IMR-90 (cell line): ENCODE data around the gene RNF123. TPM values are rescaled to one million over a fixed set of nuclear protein-coding genes. Genes with fewer than 3 reads are reported as not detected.

Experiments used
- ATAC-seq: fragments of 200-7000 bp; cut with Tn5 transposase; 2 replicates; pipeline ENCODE4 v1.9.1; 2020; ENCODE audit warnings: low read depth, mild to moderate bottlenecking, moderate library complexity
- BruUV-seq: library from RNA; stranded (reverse); fragments of 400-500 nt; replicated peaks from 2 replicates; lab custom pipeline; 2021; lab: Mats Ljungman, UMichigan
- CTCF ChIA-PET: fragments of 300-600 bp; formaldehyde crosslinking; extraction: SDS; loops from one replicate; lab custom pipeline; 2021; ENCODE audit warnings: antibody characterized with exemption; lab: Yijun Ruan, JAX
- POLR2A ChIA-PET: fragments of 300-600 bp; sonication (Branson Sonifier 250); formaldehyde crosslinking; loops from one replicate; lab custom pipeline; 2022; ENCODE audit warnings: antibody characterized with exemption; ENCODE audit not compliant: unreplicated experiment; lab: Charles Lee
- DNase-seq: peaks from one replicate; pipeline ENCODE4 v3.0.0; 2013
- H2AFZ ChIP-seq: replicated peaks from 2 replicates; pipeline ENCODE3; 2013; ENCODE audit warnings: low read length, mild to moderate bottlenecking; ENCODE audit not compliant: poor library complexity
- H2AK5ac ChIP-seq: 2 replicates; pipeline ENCODE4 v1.6.1; 2013; ENCODE audit warnings: low read depth, low read length, inconsistent platforms
- H2AK9ac ChIP-seq: replicated peaks from 2 replicates; pipeline ENCODE3; 2013; ENCODE audit warnings: mild to moderate bottlenecking, low read depth, low read length, moderate library complexity; ENCODE audit not compliant: poor library complexity
- H2BK120ac ChIP-seq: 2 replicates; pipeline ENCODE4 v1.6.1; 2013; ENCODE audit warnings: low read depth, low read length, inconsistent platforms
- H2BK15ac ChIP-seq: 3 replicates; pipeline ENCODE4 v1.6.1; 2013; ENCODE audit warnings: low read depth, low read length, inconsistent platforms
- H2BK20ac ChIP-seq: 2 replicates; pipeline ENCODE4 v1.6.1; 2013; ENCODE audit warnings: low read depth, mild to moderate bottlenecking, inconsistent platforms, low read length, moderate library complexity
- H2BK5ac ChIP-seq: 2 replicates; pipeline ENCODE4 v1.6.1; 2013; ENCODE audit warnings: mild to moderate bottlenecking, low read depth, low read length, inconsistent platforms; ENCODE audit not compliant: poor library complexity, severe bottlenecking
- H3K14ac ChIP-seq: replicated peaks from 2 replicates; pipeline ENCODE4 v1.6.1; 2013; ENCODE audit warnings: low read depth, low read length, inconsistent platforms
- H3K18ac ChIP-seq: 2 replicates; pipeline ENCODE4 v1.6.1; 2013; ENCODE audit warnings: low read depth, low read length, control low read depth
- H3K23ac ChIP-seq: 2 replicates; pipeline ENCODE4 v1.6.1; 2013; ENCODE audit warnings: low read depth, low read length, inconsistent platforms
- H3K27ac ChIP-seq: 2 replicates; pipeline ENCODE4 v1.5.1; 2013; ENCODE audit warnings: mild to moderate bottlenecking, control low read depth, low read length; ENCODE audit not compliant: insufficient read depth
- H3K27me3 ChIP-seq: 2 replicates; pipeline ENCODE4 v1.6.1; 2013; ENCODE audit warnings: low read length; ENCODE audit not compliant: control insufficient read depth, insufficient read depth
- H3K36me3 ChIP-seq: 2 replicates; pipeline ENCODE4 v1.6.1; 2013; ENCODE audit warnings: low read length, mixed read lengths; ENCODE audit not compliant: control insufficient read depth, insufficient read depth
- H3K4ac ChIP-seq: 2 replicates; pipeline ENCODE4 v1.6.1; 2013; ENCODE audit warnings: low read depth, low read length, inconsistent platforms
- H3K4me1 ChIP-seq: 2 replicates; pipeline ENCODE4 v1.6.1; 2013; ENCODE audit warnings: low read length, mixed read lengths; ENCODE audit not compliant: control insufficient read depth, insufficient read depth
- H3K4me2 ChIP-seq: 2 replicates; pipeline ENCODE4 v1.6.1; 2013; ENCODE audit warnings: low read depth, mild to moderate bottlenecking, control low read depth, low read length, moderate library complexity
- H3K4me3 ChIP-seq: 2 replicates; pipeline ENCODE4 v1.5.1; 2013; ENCODE audit warnings: low read depth, mild to moderate bottlenecking, control low read depth, low read length, moderate library complexity; ENCODE audit not compliant: insufficient read depth
- H3K56ac ChIP-seq: 2 replicates; pipeline ENCODE4 v1.6.1; 2013; ENCODE audit warnings: low read length, inconsistent platforms; ENCODE audit not compliant: insufficient read depth; ENCODE audit errors: extremely low read depth
- H3K79me1 ChIP-seq, 2 experiments: 2 replicates each; pipeline ENCODE4 v1.6.1; 2013; ENCODE audit warnings: low read length in 2 of 2, inconsistent platforms in 1 of 2, low read depth in 1 of 2
- H3K9ac ChIP-seq: 2 replicates; pipeline ENCODE4 v1.6.1; 2013; ENCODE audit warnings: low read depth, low read length, control low read depth
- H3K9me1 ChIP-seq: 2 replicates; pipeline ENCODE4 v1.6.1; 2013; ENCODE audit warnings: low read length, inconsistent platforms; ENCODE audit not compliant: insufficient read depth
- H3K9me3 ChIP-seq: 2 replicates; pipeline ENCODE4 v1.6.1; 2013; ENCODE audit warnings: low read length; ENCODE audit not compliant: control insufficient read depth, insufficient read depth
- H4K20me1 ChIP-seq: 2 replicates; pipeline ENCODE4 v1.6.1; 2013; ENCODE audit warnings: low read length, inconsistent platforms; ENCODE audit not compliant: insufficient read depth
- H4K5ac ChIP-seq: 2 replicates; pipeline ENCODE4 v1.6.1; 2013; ENCODE audit warnings: mild to moderate bottlenecking, low read depth, low read length, control low read depth
- H4K8ac ChIP-seq, 2 experiments: 2 replicates each; pipeline ENCODE4 v1.6.1; 2013; ENCODE audit warnings: low read depth in 2 of 2, low read length in 2 of 2, control low read depth in 1 of 2, inconsistent platforms in 1 of 2
- H4K91ac ChIP-seq: 2 replicates; pipeline ENCODE4 v1.6.1; 2013; ENCODE audit warnings: low read depth, low read length, inconsistent platforms; ENCODE audit not compliant: insufficient read depth
- BHLHE40 ChIP-seq: fragments of 150-350 bp; IDR thresholded peaks from 2 replicates; pipeline ENCODE4 v1.6.1; 2016; ENCODE audit warnings: mild to moderate bottlenecking, low read depth, low read length
- CEBPB ChIP-seq: IDR thresholded peaks from 2 replicates; pipeline ENCODE4 v1.6.1; 2012; ENCODE audit warnings: low read depth, low read length, improper control_type of control experiment
- CHD1 ChIP-seq: IDR thresholded peaks from 2 replicates; pipeline ENCODE4 v1.6.1; 2012; ENCODE audit warnings: low read depth, low read length, improper control_type of control experiment
- MAFK ChIP-seq: IDR thresholded peaks from 2 replicates; pipeline ENCODE4 v1.6.1; 2012; ENCODE audit warnings: low read depth, low read length, improper control_type of control experiment
- NFE2L2 ChIP-seq: fragments of 150-350 bp; IDR thresholded peaks from 2 replicates; pipeline ENCODE4 v1.6.1; 2016; ENCODE audit warnings: low read depth, mild to moderate bottlenecking, low read length
- RAD21 ChIP-seq: IDR thresholded peaks from 2 replicates; pipeline ENCODE4 v1.6.1; 2012; ENCODE audit warnings: low read length, improper control_type of control experiment
- WGBS, 2 experiments: methylation state at CpG; one replicate each; pipeline versions ENCODE4 v1.1.5 to v1.1.7; 2013; ENCODE audit warnings: missing lambda C conversion rate in 2 of 2; ENCODE audit not compliant: insufficient read length in 1 of 2; ENCODE audit errors: extremely low coverage in 2 of 2; 5-methylcytosine and 5-hydroxymethylcytosine counted together
- dilution Hi-C: fragments of 300-500 bp; cut with HindIII; formaldehyde crosslinking; loops from one replicate; pipeline ENCODE4 v1.14.3; 2018; ENCODE audit warnings: low sequenced_read_pairs; ENCODE audit not compliant: unreplicated experiment
- in situ Hi-C: fragments of 300-500 bp; cut with MboI; formaldehyde crosslinking; loops from 3 replicates; pipeline ENCODE4 v1.14.3; 2019; ENCODE audit warnings: low sequenced_read_pairs, inconsistent platforms, mixed read lengths
- intact Hi-C: fragments of 100-400 bp; cut with micrococcal nuclease; formaldehyde crosslinking; loops from 2 replicates; pipeline ENCODE4 v1.10.0; 2022
- polyA plus RNA-seq, 3 experiments: library from polyadenylated mRNA; depleted of rRNA; stranded (reverse); fragments of >200 nt; gene quantifications; 2 replicates each; pipeline ENCODE4 v1.2.3, GENCODE V29; 2012; ENCODE audit warnings: low replicate concordance in 1 of 3
- total RNA-seq: library from RNA; depleted of rRNA; stranded (reverse); fragments of >200 nt; gene quantifications from 2 replicates; pipeline ENCODE4 v1.2.3, GENCODE V29; 2012
- TF ChIP-seq, protein P1 (sequence below): conservative IDR thresholded peaks from 2 replicates; pipeline ENCODE4 v1.5.1; 2012; ENCODE audit warnings: mild to moderate bottlenecking, low read depth, low read length, improper control_type of control experiment
- TF ChIP-seq, protein P2 (sequence below): fragments of 150-350 bp; IDR thresholded peaks from 2 replicates; pipeline ENCODE4 v1.6.1; 2017; ENCODE audit warnings: mild to moderate bottlenecking, antibody characterized with exemption, low read length, low read depth

Gene RNF123
- total and polyA plus RNA-seq, 2 of the 4 experiments (the other 2 are of a cell fraction), result 13.4 to 37.7 TPM

DNA sequence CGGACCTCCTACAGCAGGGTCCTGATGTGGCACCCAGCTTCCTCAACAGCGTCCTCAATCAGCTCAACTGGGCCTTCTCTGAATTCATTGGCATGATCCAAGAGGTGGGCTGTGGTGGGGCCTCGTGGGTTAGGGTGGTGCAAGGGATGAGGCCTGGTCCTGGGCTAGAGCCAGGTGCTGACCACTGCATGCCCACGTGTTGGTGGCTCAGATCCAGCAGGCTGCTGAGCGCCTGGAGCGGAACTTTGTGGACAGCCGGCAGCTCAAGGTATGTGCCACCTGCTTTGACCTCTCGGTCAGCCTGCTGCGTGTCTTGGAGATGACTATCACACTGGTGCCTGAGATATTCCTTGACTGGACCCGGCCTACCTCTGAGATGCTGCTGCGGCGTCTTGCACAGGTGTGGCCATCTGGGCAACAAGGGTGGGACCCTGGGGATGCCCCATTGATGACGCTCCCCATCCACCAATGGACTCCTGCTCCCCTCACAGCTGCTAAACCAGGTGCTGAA lies 26.3 kb downstream of the RNF123 start:
- no peak overlapping the region for H2AK5ac ChIP-seq
- no peak overlapping the region for H2AK9ac ChIP-seq
- TF ChIP-seq NFE2L2 (no peak), MAFK (no peak), CEBPB (no peak), RAD21 (no peak), BHLHE40 (no peak), CHD1 (no peak)
- TF ChIP-seq, protein P1, sequence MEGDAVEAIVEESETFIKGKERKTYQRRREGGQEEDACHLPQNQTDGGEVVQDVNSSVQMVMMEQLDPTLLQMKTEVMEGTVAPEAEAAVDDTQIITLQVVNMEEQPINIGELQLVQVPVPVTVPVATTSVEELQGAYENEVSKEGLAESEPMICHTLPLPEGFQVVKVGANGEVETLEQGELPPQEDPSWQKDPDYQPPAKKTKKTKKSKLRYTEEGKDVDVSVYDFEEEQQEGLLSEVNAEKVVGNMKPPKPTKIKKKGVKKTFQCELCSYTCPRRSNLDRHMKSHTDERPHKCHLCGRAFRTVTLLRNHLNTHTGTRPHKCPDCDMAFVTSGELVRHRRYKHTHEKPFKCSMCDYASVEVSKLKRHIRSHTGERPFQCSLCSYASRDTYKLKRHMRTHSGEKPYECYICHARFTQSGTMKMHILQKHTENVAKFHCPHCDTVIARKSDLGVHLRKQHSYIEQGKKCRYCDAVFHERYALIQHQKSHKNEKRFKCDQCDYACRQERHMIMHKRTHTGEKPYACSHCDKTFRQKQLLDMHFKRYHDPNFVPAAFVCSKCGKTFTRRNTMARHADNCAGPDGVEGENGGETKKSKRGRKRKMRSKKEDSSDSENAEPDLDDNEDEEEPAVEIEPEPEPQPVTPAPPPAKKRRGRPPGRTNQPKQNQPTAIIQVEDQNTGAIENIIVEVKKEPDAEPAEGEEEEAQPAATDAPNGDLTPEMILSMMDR, result no peak
- TF ChIP-seq, protein P2, sequence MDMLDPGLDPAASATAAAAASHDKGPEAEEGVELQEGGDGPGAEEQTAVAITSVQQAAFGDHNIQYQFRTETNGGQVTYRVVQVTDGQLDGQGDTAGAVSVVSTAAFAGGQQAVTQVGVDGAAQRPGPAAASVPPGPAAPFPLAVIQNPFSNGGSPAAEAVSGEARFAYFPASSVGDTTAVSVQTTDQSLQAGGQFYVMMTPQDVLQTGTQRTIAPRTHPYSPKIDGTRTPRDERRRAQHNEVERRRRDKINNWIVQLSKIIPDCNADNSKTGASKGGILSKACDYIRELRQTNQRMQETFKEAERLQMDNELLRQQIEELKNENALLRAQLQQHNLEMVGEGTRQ, result no peak
- H3K9me3 ChIP-seq, result no peaks in the 10 kb centered on the region
- no peak overlapping the region for H2AFZ ChIP-seq
- peaks cover 12% of the 10 kb centered on the region; the same call in 1 of the 2 replicates for H3K36me3 ChIP-seq
- H3K18ac ChIP-seq, result no peak overlapping the region
- whole genome bisulfite sequencing, 2 experiments, result 93% methylated on average over 9 of the region's 13 CpGs; no CpG with 5 or more reads in 1 of the 2 experiments
- no peak overlapping the region for H3K56ac ChIP-seq
- peaks cover 6% of the 10 kb centered on the region for H3K4me1 ChIP-seq
- peaks cover 13% of the 10 kb centered on the region for H4K20me1 ChIP-seq
- dilution Hi-C loops (no loop called here), in situ Hi-C loops (no loop called here), intact Hi-C loops (no loop called here)
- no peak overlapping the region for H4K5ac ChIP-seq
- H3K27ac ChIP-seq, result no peak overlapping the region
- no peak overlapping the region for H3K23ac ChIP-seq
- no peaks in the 10 kb centered on the region; the same call in 1 of the 2 replicates for H3K9me1 ChIP-seq
- H2BK20ac ChIP-seq, result no peak overlapping the region
- no peak overlapping the region for H2BK120ac ChIP-seq
- no peak overlapping the region for H2BK15ac ChIP-seq
- ATAC-seq (no peak), DNase-seq (no peak)
- no TSS peak for BruUV-seq
- ChIA-PET POLR2A (no interaction called here), CTCF (no interaction called here)
- no peak overlapping the region for H4K91ac ChIP-seq
- no peaks in the 10 kb centered on the region for H3K27me3 ChIP-seq
- H3K9ac ChIP-seq, result no peak overlapping the region
- no peak overlapping the region for H3K4ac ChIP-seq
- no peak overlapping the region for H3K4me2 ChIP-seq
- H3K14ac ChIP-seq, result no peak overlapping the region
- H3K4me3 ChIP-seq, result no peak overlapping the region
- H3K79me1 ChIP-seq, result peaks cover 2 to 10% of the 10 kb centered on the region in 2 experiments; a peak in 2 of 4 replicates
- no peak overlapping the region for H4K8ac ChIP-seq
- H2BK5ac ChIP-seq, result no peak overlapping the region
